ENCODE data around the gene ST6GALNAC1.

Gene ST6GALNAC1

DNA sequence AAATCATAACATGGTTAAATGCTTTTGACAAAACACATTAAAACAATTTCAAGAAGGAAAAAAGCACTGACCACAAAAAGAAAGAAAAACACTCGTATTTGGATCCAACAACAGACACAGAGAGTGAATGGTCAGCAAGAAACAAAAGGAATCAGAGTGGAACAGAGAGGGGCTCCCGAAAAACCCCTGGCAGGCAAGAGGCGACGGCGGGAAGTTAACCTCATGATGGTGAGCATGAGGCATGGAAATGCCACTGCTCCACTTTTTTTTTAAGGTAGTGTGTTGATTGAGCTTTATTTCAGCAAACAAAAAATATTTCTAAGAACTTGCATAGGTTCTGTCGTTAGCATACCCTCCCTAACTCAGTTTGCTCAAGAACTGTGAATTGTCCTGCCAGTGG is 32.1 kb upstream of the ST6GALNAC1 start:
- no peak for DNase-seq

DNA sequence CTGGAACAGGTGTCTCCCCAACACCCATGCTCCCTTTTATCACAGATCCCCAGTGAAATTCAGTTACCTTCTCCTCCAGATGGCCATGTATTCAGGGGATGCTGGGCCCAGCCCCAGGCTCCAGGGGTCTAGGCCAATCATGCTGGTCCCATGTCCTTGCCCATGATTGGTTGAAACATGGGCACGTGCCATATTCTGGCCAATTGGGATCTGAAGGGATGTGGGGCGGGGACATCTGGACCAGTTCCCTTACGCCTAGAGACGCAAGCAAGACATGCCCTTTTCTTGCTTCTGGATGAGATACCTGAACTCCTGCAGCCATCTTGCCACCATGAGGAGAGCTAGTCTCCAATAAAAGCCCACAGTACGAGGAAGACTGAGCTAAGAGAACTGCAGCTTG is 31.0 kb upstream of the ST6GALNAC1 start:
- no peak for DNase-seq

DNA sequence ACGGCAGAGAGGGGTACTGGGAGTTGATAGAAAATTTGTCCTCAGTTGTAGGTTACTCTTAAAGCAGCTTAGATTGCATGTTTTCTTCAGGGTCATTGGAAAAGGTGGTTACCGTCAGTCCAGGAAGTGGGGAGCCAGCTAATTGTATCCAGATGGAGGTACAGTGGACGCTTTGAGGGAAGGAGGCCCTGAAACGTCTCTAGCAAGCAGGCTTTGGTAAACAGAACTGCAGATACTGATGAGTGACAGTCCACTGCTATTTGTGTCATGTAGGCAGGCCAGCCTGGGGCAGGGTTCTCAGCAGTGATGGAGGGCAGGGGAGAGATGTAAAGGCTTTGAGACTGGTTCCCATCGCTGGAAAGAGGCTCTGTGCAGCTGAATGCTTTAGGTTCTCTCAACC is 30.2 kb upstream of the ST6GALNAC1 start:
- no peak for DNase-seq

DNA sequence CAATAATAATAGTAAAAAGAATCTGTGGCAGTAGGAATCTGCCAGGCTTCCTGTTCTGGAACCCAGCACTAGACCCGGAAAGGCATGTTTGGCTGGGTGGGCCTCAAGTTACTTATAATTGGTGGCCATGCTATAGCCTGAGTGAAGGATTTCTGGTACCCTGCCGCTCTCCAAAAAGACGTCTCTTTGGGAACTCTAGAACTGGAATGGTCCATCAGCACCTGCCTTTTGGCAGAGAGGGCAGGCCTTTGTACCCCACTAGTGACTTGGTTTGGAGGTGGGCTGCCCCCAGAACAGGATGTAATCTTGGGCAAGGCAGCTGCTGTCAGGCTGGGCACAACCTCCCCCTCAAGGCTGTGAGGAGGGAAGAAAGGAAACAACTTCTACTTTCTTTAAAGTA is 29.3 kb upstream of the ST6GALNAC1 start:
- DNase-seq: no peak

DNA sequence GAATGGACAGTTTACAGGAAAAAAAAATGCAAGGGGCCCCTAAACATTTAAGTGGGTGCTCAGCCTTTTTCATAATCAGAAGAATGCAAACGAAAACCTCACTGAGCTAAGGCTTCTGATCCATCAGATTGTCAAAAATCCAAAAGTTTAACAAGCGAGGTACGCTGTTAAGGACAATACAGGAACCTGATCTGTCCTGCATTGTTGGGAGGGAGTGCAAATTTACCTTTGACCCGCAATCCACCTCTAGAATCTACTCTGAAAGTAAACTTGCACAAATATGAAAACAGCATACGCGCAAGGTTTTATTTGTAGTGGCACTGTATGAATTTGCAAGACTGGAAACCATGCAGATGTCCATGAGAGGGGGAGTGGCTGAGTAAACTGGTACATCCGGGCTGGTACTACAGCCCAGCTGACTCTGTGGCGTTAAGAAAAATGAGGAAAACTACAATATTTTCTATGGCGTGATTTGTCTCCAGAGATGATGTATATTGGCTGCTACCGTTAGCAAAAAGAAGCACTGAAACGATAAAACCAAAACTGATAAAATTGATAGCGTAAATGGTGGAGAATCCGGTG is 28.8 kb upstream of the ST6GALNAC1 start:
- DNase-seq: no peak

DNA sequence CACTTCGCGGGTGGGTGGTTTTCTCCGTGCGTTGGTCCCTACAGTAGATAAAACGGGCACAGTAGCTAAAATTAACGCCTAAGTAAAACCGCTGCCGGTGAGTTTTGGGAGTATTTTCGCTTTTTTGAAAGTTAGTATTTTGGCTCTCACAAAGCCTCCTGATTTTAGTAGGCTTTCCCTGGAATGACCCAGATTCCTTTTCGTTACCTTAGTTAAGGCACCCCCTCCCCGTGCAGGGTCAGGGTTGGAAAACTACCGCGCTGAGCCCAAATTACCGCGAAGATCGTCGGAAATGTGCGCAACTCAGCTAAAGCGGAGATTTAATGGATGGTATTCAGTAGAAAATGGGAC is 28.3 kb upstream of the ST6GALNAC1 start:
- no peak for DNase-seq

DNA sequence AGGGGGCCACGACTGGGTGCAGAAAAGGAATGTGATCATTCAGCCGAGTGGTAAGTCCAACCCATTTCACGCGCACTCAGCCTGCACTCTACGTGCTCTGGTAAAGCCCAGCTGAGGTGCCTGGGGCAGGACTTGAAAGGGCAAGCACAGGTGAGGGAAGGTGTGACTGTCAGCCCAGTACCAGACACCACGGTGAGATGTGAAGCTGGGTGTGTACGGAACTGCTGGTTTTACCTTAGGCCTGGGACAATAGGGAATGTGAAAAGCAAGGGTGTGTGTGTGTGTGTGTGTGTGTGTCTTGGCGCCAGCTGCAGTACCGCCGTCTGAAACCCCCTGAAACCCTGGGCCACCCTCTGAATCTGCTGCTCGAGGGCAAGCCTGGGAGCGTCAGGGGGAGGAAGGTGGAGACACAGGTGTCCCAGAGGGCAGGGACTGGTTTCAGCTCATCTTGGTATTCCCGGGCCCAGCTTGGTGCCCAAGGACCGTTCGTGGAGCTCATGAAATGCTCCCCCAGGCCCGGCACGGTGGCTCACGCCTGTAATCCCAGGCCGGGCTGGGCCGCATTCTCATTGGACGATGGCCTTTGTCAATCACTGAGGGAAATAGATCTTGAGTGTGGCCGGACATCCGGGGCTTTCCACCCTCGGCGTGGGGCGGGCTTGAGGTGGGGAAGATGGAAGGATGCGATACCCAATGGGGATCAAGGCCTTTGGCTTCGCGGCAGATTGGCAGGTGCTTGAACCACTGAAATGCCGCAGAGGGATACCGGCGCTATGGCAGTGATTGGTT is 27.8 kb upstream of the ST6GALNAC1 start:
- DNase-seq: peak; percentile 98

DNA sequence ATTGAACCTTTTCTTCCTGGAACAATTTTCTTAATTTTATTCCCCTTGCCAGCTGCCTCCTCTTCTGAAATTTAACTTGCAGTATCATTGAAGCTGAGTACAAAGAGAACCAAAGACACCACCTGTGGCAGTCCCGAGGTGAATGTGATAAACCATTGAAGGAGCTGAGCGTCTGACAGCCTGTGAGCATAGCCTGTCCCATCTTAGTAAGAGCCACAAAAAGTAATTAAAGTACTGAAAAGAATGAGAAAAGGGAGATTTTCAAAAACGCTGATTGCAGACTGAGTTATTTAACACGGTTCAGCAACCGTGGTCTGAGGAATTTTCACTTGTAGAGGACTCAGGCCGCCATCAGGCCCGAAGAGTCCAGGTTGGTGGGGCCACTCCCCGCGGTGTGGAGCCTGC is 27.2 kb upstream of the ST6GALNAC1 start:
- no peak for DNase-seq

DNA sequence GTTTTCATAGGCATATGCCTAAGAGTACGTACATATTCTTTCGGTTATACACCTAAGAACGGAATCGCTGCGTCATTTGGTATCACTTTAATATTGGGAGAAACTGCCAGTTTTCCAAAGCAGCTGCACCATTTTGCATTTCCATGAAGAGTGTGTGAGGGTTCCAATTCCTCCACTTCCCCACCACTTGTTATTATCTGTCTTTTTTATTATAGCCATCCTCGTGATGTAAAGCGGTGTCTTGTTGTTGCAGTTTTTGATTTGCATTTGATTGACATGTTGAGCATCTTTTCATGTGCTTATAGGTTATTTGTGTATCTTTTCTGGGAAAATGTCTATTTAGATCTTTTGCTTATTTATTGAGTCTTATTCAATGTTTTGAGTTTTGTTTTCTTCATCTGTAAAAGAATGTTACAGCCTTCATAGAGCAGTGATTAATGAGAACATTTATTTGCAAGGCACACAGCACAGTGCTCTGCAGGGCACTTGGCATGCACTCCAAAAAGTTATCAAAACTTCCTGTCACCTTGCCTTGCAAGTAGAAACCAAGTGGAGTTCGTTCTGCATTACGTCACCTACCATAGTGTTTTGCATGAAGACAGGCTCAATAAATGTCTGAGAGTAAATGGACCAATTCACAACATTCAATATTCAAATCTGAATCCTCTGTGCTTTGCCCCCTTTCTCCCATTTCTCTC is 26.6 kb upstream of the ST6GALNAC1 start:
- no peak for DNase-seq

DNA sequence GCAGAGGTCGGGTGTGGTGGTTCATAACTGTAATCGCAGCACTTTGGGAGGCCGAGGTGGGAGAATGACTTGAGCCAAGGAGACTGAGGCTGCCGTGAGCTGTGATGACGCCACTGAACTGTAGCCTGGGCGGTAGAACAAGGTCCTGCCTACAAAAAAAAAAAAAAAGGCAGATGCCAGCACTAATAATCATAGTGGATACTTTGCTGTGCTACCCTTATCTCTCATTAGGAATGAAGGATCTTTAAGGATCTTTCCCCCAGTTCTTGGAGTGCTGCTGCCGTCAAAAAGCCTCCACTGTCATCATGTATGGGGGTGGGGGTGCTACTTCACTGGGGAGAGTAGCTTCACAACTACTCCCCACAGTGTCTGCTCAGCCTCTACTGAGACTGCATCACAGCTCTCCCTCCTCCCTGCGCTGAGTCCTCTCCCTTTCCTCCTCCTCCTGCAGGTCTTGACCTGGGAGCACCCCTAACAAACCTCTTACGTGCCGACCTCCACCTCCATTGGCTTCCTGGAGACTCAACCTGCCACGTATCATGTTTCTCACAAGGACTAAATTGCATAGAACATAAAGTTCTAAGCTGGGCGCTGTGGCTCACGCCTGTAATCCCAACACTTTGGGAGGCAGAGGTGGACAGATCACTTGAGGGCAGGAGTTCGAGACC is 24.4 kb upstream of the ST6GALNAC1 start:
- DNase-seq: no peak

DNA sequence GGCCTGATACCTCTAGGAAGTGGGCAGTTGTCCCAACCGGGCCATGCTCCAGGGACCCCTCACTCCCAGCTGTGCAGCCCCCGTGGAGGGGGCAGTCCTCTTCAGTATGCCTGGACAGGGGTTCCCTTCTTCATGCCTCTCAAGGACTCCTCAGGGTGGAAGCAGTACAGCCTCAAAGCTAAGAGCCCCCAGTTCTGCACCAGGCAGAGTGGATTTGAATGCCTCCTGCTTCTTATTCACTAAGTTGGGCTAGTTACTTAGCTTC is 23.9 kb upstream of the ST6GALNAC1 start:
- no peak for DNase-seq

DNA sequence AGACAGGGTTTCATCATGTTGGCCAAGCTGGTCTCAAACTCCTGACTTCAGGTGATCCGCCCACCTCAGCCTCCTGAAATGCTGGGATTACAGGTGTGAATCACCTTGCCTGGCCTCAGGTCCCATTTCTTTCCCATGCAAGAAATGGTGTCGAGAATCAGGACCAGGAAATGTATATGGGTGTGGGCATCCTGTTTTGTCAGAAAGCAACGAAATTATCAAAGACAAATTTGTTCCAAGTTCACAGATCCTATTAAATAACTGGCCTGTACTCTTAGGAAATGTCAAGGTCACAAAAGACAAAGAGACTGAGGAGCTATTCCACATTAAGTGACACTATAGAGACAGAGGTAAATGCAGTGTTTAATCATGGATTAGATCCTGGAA is 17.1 kb upstream of the ST6GALNAC1 start:
- DNase-seq: no peak

DNA sequence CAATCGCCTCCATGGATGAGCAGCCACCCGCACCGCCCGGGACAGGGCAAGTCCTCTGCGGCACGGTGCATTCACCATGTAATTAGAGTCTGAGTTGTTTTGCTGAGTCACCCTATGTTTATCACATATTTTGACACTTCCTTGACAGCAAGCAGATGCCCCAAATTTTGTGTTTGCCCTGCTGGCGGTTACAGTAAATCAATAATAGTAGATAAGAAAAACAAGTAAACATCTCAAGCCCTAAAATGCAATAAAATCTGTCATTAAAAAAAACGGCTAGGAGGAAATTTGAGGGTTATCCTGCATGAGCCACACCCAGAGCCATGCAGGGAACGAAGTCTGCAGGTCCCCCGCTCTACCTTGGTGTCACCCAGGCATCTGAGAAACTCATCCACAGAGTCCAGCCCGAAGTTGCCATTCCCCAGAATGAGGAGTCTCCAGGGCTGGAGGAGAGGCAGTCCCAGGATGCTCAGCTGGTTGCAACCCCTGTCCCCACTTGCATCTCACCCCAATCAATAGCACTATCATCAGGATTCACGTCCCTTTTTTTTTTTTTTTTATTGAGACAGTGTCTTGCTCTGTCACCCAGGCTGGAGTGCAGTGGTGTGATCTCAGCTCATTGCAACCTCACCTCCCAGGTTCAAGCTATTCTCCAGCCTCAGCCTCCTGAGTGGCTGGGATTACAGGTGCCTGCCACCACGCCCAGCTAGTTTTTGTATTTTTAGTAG is 16.5 kb upstream of the ST6GALNAC1 start:
- peak; percentile 43 for DNase-seq

DNA sequence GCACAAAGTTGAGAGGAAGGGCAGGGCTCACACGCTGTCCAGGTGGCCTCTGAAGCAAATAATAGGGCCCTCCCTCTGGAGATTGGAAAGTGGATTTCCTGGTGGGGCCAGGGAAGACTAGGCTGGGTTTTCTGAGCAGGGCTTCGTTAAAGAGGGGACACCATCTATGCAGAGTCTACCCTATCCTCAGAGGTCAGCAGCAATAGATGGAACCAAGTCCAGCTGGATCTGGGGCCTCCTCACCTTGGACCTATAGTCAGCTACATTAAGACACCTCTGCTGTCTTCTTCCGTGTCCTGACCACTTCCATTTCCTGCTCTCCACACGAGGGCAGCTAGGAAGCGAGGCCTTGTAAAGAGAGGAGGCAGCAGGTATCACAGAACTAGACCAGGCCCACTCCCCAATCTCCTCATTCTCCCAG is 14.7 kb upstream of the ST6GALNAC1 start:
- no peak for DNase-seq

DNA sequence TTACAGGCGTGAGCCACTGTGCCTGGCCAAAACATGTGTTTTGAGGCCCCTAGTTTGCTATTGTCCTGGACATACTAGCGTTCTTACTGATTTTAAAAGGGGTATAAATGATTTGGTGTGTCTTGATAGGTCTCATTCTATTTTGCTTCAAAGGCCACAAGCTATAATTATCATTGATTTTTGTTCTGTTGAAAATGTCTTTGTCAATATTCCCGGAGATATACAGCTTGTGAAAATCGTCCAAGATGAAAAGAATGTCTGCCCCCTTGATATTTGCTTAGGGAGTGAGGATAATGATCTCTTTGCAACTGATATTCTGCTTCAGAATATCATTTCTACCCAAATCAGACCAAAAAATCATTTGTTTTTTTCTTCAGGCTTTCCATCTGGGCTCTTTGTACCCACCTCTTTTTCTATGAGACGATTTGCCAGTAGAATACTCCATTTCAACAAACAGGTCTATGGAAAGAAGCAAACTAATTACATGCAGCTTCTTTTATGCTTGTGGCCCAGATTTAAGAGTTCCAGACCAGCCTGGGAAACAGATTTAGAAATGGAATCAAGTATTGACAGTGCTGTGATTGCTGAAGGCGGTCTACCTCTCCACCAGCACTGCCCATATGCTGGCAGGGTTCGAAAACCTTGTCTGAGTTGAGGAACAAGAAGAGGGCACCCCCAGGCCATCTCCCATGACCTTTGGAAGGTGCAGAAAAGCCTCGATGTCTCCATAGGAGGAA is 14.1 kb upstream of the ST6GALNAC1 start:
- no peak for DNase-seq

DNA sequence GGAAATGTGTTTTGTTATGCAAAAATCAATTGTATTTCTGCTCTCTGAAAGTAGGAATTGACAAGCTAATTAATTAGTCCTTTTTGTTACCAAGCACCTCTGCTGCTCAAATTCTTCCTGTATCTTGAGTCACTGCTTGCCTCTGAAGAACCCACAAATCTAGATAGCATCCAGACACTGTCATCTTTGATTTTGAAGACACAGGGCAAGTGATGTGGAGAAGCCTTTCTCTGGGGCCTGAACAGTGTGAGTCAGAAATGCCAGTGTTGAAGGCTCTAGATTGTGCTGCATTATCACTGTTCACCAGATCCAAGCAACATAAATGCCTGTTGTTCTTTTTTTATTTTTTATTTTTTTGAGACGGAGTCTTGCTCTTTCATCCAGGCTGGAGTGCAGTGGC is 10.9 kb upstream of the ST6GALNAC1 start:
- no peak for DNase-seq

DNA sequence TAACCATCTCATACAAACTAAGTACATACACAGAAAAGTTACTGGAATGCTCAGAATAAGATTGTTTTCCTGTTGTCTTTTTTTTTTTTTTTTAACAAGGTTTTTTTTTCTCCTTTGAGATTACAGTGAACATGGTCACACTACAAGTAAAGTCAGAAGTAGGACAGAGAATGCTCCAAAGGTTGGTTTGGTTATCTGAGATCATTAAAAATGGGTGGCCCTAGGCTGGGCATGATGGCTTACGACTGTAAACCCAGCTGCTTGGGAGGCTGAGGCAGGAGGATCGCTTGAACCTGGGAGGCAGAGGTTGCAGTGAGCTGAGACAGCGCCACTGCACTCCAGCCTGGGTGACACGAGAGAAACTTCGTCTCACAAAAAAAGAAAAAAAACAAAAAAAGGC is 6.9 kb upstream of the ST6GALNAC1 start:
- DNase-seq: no peak

DNA sequence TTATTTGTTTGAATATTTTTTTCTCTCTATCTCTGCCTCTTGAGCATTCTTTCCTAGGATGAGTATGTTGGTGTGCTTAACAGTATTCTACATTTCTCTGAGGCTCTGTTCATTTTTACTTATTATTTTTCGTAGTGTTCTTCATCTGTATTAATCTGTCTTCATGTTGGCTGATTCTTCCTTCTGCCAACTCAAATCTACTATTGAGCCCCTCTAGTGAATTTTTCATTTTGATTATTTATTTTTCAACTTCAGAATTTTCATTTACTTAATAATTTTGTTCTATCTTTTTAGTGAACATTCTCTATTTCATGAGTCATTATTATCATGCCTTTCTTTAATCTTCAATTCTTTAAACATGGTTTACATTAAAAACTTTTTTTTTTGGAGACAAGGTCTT is 3.2 kb upstream of the ST6GALNAC1 start:
- no peak for DNase-seq

DNA sequence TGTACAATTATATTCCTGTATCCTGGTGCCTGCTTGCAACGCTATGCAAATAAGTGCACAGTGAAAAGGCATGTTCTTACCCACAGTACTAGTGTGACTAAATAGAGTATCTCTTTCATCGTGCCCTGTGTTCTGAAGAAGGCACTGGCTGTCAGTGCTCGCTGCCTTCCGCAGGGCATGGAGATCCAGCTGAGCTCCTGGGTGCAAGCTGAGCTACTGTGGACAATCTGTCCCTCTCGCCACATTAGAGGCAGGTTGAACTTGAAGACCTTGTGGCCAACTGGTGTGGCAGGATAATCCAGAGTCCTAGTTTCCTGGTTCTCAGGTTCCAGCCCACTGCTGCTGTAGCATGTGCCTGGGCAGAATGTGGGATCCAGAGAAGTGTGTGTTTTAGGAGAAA is 1.9 kb upstream of the ST6GALNAC1 start:
- no peak for DNase-seq

DNA sequence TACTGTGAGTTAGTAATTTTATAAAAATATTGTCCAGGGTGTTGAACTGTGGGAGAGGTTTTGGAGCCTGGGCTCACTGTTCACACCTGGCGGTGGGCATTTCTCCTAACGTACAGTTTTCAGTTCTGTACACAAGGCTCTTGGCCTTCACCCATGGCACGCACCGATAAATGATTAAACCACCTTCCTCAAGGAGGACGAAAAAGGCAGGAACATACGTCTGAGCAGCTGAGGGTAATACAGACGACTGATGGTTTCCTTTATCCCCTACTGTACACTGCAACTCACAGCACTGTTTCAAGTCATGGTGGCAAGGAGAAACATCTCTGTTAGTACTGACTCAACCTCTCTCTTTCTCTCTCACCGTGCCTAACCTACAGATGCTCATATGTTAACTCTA is 1.4 kb upstream of the ST6GALNAC1 start:
- no peak for DNase-seq

DNA sequence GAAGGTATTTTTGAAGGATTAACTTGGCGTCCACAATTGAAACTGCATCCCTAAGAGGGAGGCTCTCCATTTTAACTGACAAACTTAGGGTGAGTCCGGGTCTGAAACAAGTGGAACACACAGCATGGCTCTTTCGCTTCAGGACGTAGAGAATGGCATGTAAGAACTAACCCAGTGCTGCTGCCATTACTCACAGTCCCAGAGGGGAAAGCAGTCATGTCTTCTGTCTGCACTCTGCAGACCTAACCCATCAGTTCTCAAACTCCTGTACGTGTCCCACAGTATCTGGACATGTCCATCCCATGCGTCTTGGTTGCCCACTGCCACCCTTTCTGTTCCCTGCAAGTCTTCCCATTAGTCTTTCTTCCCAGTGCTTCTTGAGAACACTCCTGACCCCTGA is 563 bp downstream of the ST6GALNAC1 start:
- no peak for DNase-seq

DNA sequence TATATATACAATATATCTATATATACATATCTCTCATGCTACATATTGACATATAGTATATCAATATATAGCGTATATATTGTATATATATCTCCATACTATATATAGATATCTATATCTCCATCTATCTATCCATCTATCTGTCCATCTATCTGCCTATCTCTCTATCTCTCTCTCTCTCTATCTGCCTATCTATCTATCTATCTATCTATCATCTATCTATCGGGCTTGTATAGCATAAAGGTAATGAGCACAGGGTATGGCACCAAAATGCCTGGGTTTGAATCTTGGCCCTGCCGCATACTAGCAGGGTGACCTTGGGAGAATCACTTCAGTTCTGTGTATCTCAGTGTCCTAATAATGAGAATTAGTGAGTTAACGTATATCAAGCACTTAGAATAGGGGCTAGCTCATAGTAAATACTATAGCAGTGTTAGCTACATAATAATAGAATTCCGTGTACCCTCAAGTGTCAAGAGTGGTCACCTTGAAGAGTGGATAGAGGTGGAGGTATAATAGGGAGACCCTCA is 1.5 kb downstream of the ST6GALNAC1 start:
- DNase-seq: no peak

DNA sequence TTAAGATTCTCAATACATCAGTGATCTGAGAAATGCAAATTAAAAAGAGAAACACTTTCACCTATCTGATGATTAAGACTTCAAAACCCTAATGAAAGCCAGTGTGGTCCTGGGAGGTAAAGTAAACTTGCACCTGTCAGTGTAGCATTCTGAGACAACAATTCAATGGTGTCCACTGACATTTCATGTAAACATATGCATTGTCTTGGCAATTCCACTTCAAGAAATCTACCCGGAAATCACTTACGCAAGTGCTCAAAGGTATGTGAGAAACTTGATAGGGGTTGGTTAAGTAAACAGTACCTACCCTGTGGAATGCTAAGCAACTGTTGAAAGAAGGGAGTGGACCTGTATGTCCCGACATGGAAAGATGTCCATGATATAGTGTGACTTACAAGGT is 2.1 kb downstream of the ST6GALNAC1 start:
- no peak for DNase-seq
